ENCODE measurements around the gene DLEC1. TPM values are rescaled to one million over a fixed set of nuclear protein-coding genes. Genes with fewer than 3 reads are reported as not detected.

DLEC1 gene
- total RNA-seq, 1 experiment from 2014 or later = 0.81 TPM

GRCh38 chr3:38118421-38119247 lies 79.6 kb downstream of the DLEC1 start:
- no peak overlapping the region for H3K4me3 Mint-ChIP-seq
- peaks cover 6% of the 10 kb centered on the region for H3K27me3 Mint-ChIP-seq (ENCODE audit: low read depth)
- ATAC-seq (no peak), DNase-seq (ENCODE audit: low spot score) (no peak)
- no peaks in the 10 kb centered on the region for H3K4me1 Mint-ChIP-seq
- no peak overlapping the region for H3K27ac Mint-ChIP-seq
- TF ChIP-seq SP1 (CRISPR knock-in tag; conservative IDR thresholded peaks at IDR 0.05) = no peak
- TF ChIP-seq ESRRA (CRISPR knock-in tag; IDR thresholded peaks at IDR 0.05; ENCODE audit: borderline replicate concordance) = no peak
- TF ChIP-seq, protein P1, sequence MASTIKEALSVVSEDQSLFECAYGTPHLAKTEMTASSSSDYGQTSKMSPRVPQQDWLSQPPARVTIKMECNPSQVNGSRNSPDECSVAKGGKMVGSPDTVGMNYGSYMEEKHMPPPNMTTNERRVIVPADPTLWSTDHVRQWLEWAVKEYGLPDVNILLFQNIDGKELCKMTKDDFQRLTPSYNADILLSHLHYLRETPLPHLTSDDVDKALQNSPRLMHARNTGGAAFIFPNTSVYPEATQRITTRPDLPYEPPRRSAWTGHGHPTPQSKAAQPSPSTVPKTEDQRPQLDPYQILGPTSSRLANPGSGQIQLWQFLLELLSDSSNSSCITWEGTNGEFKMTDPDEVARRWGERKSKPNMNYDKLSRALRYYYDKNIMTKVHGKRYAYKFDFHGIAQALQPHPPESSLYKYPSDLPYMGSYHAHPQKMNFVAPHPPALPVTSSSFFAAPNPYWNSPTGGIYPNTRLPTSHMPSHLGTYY (CRISPR knock-in tag; IDR thresholded peaks at IDR 0.05) = no peak
- TF ChIP-seq, protein P2, sequence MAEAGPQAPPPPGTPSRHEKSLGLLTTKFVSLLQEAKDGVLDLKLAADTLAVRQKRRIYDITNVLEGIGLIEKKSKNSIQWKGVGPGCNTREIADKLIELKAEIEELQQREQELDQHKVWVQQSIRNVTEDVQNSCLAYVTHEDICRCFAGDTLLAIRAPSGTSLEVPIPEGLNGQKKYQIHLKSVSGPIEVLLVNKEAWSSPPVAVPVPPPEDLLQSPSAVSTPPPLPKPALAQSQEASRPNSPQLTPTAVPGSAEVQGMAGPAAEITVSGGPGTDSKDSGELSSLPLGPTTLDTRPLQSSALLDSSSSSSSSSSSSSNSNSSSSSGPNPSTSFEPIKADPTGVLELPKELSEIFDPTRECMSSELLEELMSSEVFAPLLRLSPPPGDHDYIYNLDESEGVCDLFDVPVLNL (CRISPR knock-in tag; IDR thresholded peaks at IDR 0.05; ENCODE audit: borderline replicate concordance, low read depth) = no peak
- no peak for TF ChIP-seq ATF3 (CRISPR knock-in tag; conservative IDR thresholded peaks at IDR 0.05)
- no peak for TF ChIP-seq NFE2L1 (CRISPR knock-in tag; IDR thresholded peaks at IDR 0.05)
- no peak for TF ChIP-seq MXD4 (CRISPR knock-in tag; IDR thresholded peaks at IDR 0.05; ENCODE audit: borderline replicate concordance)
- TF ChIP-seq, protein P3, sequence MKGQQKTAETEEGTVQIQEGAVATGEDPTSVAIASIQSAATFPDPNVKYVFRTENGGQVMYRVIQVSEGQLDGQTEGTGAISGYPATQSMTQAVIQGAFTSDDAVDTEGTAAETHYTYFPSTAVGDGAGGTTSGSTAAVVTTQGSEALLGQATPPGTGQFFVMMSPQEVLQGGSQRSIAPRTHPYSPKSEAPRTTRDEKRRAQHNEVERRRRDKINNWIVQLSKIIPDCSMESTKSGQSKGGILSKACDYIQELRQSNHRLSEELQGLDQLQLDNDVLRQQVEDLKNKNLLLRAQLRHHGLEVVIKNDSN (CRISPR knock-in tag; IDR thresholded peaks at IDR 0.05) = no peak
- TF ChIP-seq ATF1 (CRISPR knock-in tag; IDR thresholded peaks at IDR 0.05) = no peak
- TF ChIP-seq CREB1 (CRISPR knock-in tag; IDR thresholded peaks at IDR 0.05) = no peak
- TF ChIP-seq, protein P4, sequence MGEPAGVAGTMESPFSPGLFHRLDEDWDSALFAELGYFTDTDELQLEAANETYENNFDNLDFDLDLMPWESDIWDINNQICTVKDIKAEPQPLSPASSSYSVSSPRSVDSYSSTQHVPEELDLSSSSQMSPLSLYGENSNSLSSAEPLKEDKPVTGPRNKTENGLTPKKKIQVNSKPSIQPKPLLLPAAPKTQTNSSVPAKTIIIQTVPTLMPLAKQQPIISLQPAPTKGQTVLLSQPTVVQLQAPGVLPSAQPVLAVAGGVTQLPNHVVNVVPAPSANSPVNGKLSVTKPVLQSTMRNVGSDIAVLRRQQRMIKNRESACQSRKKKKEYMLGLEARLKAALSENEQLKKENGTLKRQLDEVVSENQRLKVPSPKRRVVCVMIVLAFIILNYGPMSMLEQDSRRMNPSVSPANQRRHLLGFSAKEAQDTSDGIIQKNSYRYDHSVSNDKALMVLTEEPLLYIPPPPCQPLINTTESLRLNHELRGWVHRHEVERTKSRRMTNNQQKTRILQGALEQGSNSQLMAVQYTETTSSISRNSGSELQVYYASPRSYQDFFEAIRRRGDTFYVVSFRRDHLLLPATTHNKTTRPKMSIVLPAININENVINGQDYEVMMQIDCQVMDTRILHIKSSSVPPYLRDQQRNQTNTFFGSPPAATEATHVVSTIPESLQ (CRISPR knock-in tag; IDR thresholded peaks at IDR 0.05) = no peak
- no peak for TF ChIP-seq OVOL2 (CRISPR knock-in tag; IDR thresholded peaks at IDR 0.05; ENCODE audit: borderline replicate concordance)
- TF ChIP-seq TCF7 (CRISPR knock-in tag; IDR thresholded peaks at IDR 0.05; ENCODE audit: low read depth) = no peak
- TF ChIP-seq, protein P5, sequence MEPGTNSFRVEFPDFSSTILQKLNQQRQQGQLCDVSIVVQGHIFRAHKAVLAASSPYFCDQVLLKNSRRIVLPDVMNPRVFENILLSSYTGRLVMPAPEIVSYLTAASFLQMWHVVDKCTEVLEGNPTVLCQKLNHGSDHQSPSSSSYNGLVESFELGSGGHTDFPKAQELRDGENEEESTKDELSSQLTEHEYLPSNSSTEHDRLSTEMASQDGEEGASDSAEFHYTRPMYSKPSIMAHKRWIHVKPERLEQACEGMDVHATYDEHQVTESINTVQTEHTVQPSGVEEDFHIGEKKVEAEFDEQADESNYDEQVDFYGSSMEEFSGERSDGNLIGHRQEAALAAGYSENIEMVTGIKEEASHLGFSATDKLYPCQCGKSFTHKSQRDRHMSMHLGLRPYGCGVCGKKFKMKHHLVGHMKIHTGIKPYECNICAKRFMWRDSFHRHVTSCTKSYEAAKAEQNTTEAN (CRISPR knock-in tag; IDR thresholded peaks at IDR 0.05) = no peak
- no peak for TF ChIP-seq CREM (CRISPR knock-in tag; IDR thresholded peaks at IDR 0.05)
- TF ChIP-seq TEAD1 (CRISPR knock-in tag; IDR thresholded peaks at IDR 0.05) = no peak
- no peak for TF ChIP-seq RELA (CRISPR knock-in tag; IDR thresholded peaks at IDR 0.05; ENCODE audit: borderline replicate concordance)
- TF ChIP-seq FOXP4 (CRISPR knock-in tag; IDR thresholded peaks at IDR 0.05) = no peak
- POLR2A ChIA-PET = no interaction called here
- peaks cover 15% of the 10 kb centered on the region for H3K36me3 Mint-ChIP-seq
- CTCF ChIA-PET = interaction anchor here (0.9 to 2.8 kb wide), 8 partner anchors 9 to 163 kb away, joined by 3 to 10 read pairs (median 3); partner anchors contain the start of genes ACAA1 and PLCD1
- no peaks in the 10 kb centered on the region for H3K9me3 Mint-ChIP-seq

Measured in WTC11 (cell line).